Cardiac muscle cell (in vitro differentiated cells and primary cell): ENCODE measurements around the gene NR5A2. TPM values are rescaled to one million over a fixed set of nuclear protein-coding genes. Genes with fewer than 3 reads are reported as not detected.
A peak's percentile ranks its signal among the peaks of the same experiment; 100 is the strongest.

Experiments used
- DNase-seq, 2 donors: peaks; one replicate each; pipeline versions ENCODE4 v3.0.0 to v3.0.0-alpha.2; 2010 to 2017; ENCODE audit warnings: low read depth in 1 of 2, low spot score in 1 of 2
- H3K27ac ChIP-seq: fragments of 200-600 bp; sonication (generic); 2 replicates; pipeline ENCODE4 v1.5.1; 2016
- H3K27me3 ChIP-seq: fragments of 200-600 bp; sonication (generic); 2 replicates; pipeline ENCODE4 v1.6.0; 2016; ENCODE audit warnings: control low read depth
- H3K36me3 ChIP-seq: fragments of 200-600 bp; sonication (generic); 2 replicates; pipeline ENCODE4 v1.5.1; 2016; ENCODE audit warnings: control low read depth
- H3K4me1 ChIP-seq: fragments of 200-600 bp; sonication (generic); 2 replicates; pipeline ENCODE4 v1.8.1; 2017; ENCODE audit warnings: low read depth, mild to moderate bottlenecking, mixed run types
- H3K4me3 ChIP-seq: fragments of 200-600 bp; sonication (generic); 2 replicates; pipeline ENCODE4 v1.5.1; 2016; ENCODE audit warnings: mild to moderate bottlenecking
- H3K9me3 ChIP-seq: fragments of 200-600 bp; sonication (generic); 2 replicates; pipeline ENCODE4 v1.5.1; 2017; ENCODE audit warnings: low read depth, mild to moderate bottlenecking, control low read depth
- polyA plus RNA-seq: library from polyadenylated mRNA; unstranded; fragments of >200 nt; fragmentation: Nextera tagmentation; extraction: Ambion mirVana; gene quantifications from 2 replicates; pipeline ENCODE4 v1.2.1, GENCODE V29; 2016
- total RNA-seq: library from RNA; depleted of rRNA; stranded (reverse); fragments of >200 nt; gene quantifications from 2 replicates; pipeline ENCODE4 v1.2.3, GENCODE V29; 2016
- TF ChIP-seq, protein P1 (sequence below): IDR thresholded peaks from 2 replicates; pipeline ENCODE4 v1.5.1; 2012; ENCODE audit warnings: low read depth, mild to moderate bottlenecking, low read length

Gene NR5A2
- total and polyA plus RNA-seq, 2 experiments from 2014 or later: 0.15 TPM; not detected in 1

DNA sequence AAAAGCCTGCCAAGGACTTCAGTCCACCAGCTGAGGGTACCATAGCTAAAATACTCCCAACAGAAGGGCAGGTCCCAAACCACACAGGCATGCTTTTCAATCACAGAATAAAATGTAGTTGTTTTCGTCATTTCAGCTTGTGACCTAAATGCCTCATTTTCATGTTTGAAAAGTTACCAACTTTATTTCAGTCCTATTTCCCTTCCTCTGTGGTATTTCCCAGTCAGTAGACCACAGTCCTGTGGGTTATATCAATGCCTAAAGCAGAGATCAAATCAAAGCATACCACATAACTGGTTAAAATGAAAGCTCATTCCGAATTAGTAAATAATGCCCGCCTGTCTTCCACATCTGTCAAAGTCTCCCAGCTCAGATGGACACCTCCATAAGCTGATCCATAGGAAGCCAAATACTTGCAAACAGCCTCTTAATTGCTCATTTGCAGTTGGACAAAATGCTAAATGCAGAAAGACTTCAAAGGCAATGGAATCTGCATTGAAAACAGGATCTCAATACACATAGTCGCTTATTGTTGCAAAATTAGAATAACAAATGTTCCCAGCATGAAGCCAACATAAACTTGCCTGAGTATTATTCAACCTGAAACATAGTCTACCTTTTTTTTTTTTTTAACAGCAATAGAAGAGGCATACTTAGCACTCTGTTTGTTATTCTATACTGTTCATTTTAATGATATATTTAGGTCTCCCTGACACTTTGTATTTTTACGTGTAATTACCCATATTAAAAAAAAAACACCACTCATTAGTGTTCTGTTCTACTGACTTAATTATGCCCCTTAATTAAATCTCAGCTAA lies 53.9 kb downstream of the NR5A2 start:
- Histone ChIP-seq H3K27ac (no peak overlapping the region), H3K36me3 (no peaks in the 10 kb centered on the region), H3K4me3 (no peak overlapping the region), H3K27me3 (peaks cover 23% of the 10 kb centered on the region), H3K9me3 (no peaks in the 10 kb centered on the region), H3K4me1 (peaks cover 11% of the 10 kb centered on the region)
- TF ChIP-seq, protein P1, sequence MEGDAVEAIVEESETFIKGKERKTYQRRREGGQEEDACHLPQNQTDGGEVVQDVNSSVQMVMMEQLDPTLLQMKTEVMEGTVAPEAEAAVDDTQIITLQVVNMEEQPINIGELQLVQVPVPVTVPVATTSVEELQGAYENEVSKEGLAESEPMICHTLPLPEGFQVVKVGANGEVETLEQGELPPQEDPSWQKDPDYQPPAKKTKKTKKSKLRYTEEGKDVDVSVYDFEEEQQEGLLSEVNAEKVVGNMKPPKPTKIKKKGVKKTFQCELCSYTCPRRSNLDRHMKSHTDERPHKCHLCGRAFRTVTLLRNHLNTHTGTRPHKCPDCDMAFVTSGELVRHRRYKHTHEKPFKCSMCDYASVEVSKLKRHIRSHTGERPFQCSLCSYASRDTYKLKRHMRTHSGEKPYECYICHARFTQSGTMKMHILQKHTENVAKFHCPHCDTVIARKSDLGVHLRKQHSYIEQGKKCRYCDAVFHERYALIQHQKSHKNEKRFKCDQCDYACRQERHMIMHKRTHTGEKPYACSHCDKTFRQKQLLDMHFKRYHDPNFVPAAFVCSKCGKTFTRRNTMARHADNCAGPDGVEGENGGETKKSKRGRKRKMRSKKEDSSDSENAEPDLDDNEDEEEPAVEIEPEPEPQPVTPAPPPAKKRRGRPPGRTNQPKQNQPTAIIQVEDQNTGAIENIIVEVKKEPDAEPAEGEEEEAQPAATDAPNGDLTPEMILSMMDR: no peak
- no peak for DNase-seq

DNA sequence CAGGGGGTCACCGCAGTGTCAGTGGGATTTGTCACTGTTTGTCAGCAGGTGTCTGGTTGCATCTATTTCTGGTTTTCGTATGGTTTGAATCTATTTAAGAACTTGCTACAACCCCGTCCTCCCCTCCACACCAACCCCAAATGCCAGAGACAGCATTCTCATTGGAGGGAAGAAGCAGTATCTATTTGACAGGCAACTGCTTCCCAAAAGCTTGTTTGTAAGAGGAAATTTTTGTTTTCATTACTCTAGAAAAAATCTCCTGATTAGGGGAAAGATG lies 54.4 kb downstream of the NR5A2 start:
- TF ChIP-seq, protein P1: no peak
- Histone ChIP-seq H3K27ac (no peak overlapping the region), H3K27me3 (peaks cover 23% of the 10 kb centered on the region), H3K4me1 (peaks cover 11% of the 10 kb centered on the region), H3K36me3 (no peaks in the 10 kb centered on the region), H3K4me3 (no peak overlapping the region), H3K9me3 (no peaks in the 10 kb centered on the region)
- no peak for DNase-seq

GRCh38 chr1:200082329-200082728 lies 54.8 kb downstream of the NR5A2 start:
- H3K4me3 ChIP-seq: no peak overlapping the region
- TF ChIP-seq, protein P1: no peak
- no peaks in the 10 kb centered on the region for H3K9me3 ChIP-seq
- no peak overlapping the region for H3K27ac ChIP-seq
- H3K36me3 ChIP-seq: no peaks in the 10 kb centered on the region
- H3K27me3 ChIP-seq: peaks cover 23% of the 10 kb centered on the region
- peaks cover 11% of the 10 kb centered on the region for H3K4me1 ChIP-seq
- no peak for DNase-seq

- Histone ChIP-seq H3K36me3 (no peaks in the 10 kb centered on the region), H3K27ac (no peak overlapping the region), H3K27me3 (no peaks in the 10 kb centered on the region), H3K4me3 (no peak overlapping the region), H3K4me1 (no peaks in the 10 kb centered on the region), H3K9me3 (no peaks in the 10 kb centered on the region)
- no peak for DNase-seq
- TF ChIP-seq, protein P1: peak; percentile 16
Measured at GRCh38 chr1:200090252-200091159, 63.0 kb downstream of the NR5A2 start.

DNA sequence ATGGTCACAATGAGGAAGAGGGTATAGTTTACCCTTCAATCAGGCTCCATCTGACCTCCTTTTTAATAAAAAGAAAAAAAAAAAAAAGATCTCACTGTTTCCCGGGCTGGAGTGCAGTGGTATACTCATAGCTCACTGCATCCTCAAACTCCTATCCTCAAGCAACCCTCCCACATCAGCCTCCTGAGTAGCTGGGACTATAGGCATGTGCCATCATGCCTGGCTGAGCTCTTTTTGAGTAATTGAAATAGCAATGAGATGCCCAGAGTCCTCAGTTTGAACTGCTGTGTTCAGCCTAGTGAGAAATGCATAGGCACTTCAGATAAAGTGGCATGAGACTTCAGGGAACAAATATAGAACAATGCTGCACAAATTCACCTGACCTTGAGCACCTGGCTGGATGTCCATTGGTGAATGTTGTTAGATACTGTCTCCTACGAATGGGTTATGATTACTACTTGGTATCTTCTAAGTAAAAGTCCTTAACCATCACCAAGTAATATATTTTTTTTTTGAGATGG lies 67.6 kb downstream of the NR5A2 start:
- no peaks in the 10 kb centered on the region for H3K9me3 ChIP-seq
- peak in 1 of 2 donors; percentile 7 for DNase-seq

More for the DNA sequence above, 67.6 kb downstream of the NR5A2 start:
- TF ChIP-seq, protein P1: no peak
- Histone ChIP-seq H3K36me3 (no peaks in the 10 kb centered on the region), H3K27me3 (no peaks in the 10 kb centered on the region), H3K27ac (no peak overlapping the region), H3K4me3 (no peak overlapping the region), H3K4me1 (no peaks in the 10 kb centered on the region)
